Measurements from ENCODE around the gene CHST12.

Gene CHST12

DNA sequence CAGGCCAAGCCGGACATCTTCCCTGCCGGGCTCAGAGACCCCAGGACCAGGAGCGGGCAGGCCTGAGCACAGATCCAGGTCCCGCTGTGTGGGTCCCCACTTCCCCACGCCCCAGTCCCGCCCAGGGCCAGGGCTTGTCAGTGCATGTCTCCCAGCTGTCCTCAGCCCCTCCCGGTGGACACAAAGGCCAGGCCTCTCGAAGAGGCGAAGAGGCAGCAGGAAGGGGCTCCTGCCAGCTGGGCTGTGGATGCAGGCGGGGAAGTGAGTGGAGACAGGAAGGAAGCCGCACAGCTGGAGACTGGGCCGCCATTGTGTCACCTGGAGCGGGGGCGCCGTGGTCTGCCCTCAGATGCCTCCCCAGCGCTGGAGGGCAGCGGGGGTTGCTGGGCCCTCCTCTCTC lies 68.0 kb downstream of the CHST12 start:
- Histone ChIP-seq H3K9me3 (ENCODE audit: low read length) (no peaks in the 10 kb centered on the region), H3K4me1 (ENCODE audit: insufficient read depth, low read length) (peaks cover 20% of the 10 kb centered on the region), H3K27me3 (ENCODE audit: insufficient read depth, low read length) (no peaks in the 10 kb centered on the region), H3K36me3 (ENCODE audit: insufficient read depth, low read length) (no peaks in the 10 kb centered on the region), H2AFZ (ENCODE audit: low read depth, low read length) (no peak overlapping the region), H3K4me3 (ENCODE audit: low read length) (no peak overlapping the region)

GRCh38 chr7:2472739-2473138 lies 69.3 kb downstream of the CHST12 start:
- H3K27me3 ChIP-seq (ENCODE audit: insufficient read depth, low read length) = no peaks in the 10 kb centered on the region
- no peaks in the 10 kb centered on the region for H3K9me3 ChIP-seq (ENCODE audit: low read length)
- H3K36me3 ChIP-seq (ENCODE audit: insufficient read depth, low read length) = no peaks in the 10 kb centered on the region
- peaks cover 33% of the 10 kb centered on the region for H3K4me1 ChIP-seq (ENCODE audit: insufficient read depth, low read length)
- H2AFZ ChIP-seq (ENCODE audit: low read depth, low read length) = no peak overlapping the region
- H3K4me3 ChIP-seq (ENCODE audit: low read length) = no peak overlapping the region

DNA sequence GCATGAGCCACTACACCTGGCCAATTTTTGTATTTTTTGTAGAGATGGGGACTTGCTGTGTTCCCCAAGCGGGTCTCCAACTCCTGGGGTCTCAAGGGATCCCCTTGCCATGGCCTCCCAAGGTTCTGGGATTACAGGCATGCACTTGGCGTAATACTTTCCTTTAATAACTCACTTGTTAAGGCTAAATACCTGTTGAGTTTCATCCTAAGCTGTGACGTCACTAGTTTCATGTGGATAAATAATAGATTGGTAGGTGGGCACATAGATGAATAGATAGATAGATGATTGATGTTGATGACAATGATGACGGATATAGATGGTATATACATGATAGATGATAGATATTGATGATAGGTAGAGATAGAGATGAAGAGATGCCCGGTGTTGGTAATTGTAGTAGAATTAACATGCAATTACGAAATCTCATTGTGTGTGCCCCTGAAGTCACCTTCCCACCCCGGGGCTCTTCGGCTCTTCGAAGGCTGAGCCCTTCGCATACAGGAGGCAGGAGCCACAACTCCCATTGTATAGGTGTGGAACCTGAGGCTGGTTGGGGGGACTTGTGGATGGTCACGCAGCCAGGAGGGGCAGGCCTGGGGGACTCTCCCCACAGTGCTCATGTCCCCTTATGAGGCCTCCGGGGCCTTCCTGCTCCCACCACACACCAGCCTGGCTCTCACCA lies 70.2 kb downstream of the CHST12 start:
- Histone ChIP-seq H3K9me3 (ENCODE audit: low read length) (no peaks in the 10 kb centered on the region), H3K36me3 (ENCODE audit: insufficient read depth, low read length) (no peaks in the 10 kb centered on the region), H3K4me3 (ENCODE audit: low read length) (no peak overlapping the region), H3K4me1 (ENCODE audit: insufficient read depth, low read length) (peaks cover 42% of the 10 kb centered on the region), H3K27me3 (ENCODE audit: insufficient read depth, low read length) (no peaks in the 10 kb centered on the region), H2AFZ (ENCODE audit: low read depth, low read length) (no peak overlapping the region)

GRCh38 chr7:2474224-2474623 lies 70.8 kb downstream of the CHST12 start:
- Histone ChIP-seq H3K9me3 (ENCODE audit: low read length) (no peaks in the 10 kb centered on the region), H3K4me1 (ENCODE audit: insufficient read depth, low read length) (peaks cover 46% of the 10 kb centered on the region), H2AFZ (ENCODE audit: low read depth, low read length) (no peak overlapping the region), H3K27me3 (ENCODE audit: insufficient read depth, low read length) (no peaks in the 10 kb centered on the region), H3K36me3 (ENCODE audit: insufficient read depth, low read length) (no peaks in the 10 kb centered on the region), H3K4me3 (ENCODE audit: low read length) (no peak overlapping the region)

- H3K27me3 ChIP-seq (ENCODE audit: insufficient read depth, low read length) = no peaks in the 10 kb centered on the region
- H3K36me3 ChIP-seq (ENCODE audit: insufficient read depth, low read length) = no peaks in the 10 kb centered on the region
- H3K4me1 ChIP-seq (ENCODE audit: insufficient read depth, low read length) = peaks cover 50% of the 10 kb centered on the region
- H3K9me3 ChIP-seq (ENCODE audit: low read length) = no peaks in the 10 kb centered on the region
- no peak overlapping the region for H2AFZ ChIP-seq (ENCODE audit: low read depth, low read length)
- no peak overlapping the region for H3K4me3 ChIP-seq (ENCODE audit: low read length)
These were observed 71.6 kb downstream of the CHST12 start for GRCh38 chr7:2474813-2475677.

DNA sequence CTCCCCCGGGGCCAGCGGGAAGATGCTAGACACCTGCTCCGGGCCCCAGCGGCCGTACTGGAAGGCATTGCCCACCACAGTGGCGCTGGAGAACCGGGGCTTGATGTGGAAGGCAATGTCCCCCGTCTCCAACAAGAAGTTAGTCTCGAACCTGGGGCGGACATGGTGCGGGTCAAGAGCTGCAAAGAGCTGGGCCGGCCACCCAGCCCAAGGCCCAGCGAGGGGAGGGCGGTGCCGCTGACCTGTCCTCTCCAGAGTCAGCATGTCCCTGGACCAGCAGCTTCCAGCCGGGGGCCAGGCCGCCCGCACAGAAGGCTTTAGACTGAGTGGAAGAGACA lies 72.2 kb downstream of the CHST12 start:
- Histone ChIP-seq H2AFZ (ENCODE audit: low read depth, low read length) (no peak overlapping the region), H3K9me3 (ENCODE audit: low read length) (no peaks in the 10 kb centered on the region), H3K27me3 (ENCODE audit: insufficient read depth, low read length) (no peaks in the 10 kb centered on the region), H3K4me1 (ENCODE audit: insufficient read depth, low read length) (peaks cover 47% of the 10 kb centered on the region), H3K4me3 (ENCODE audit: low read length) (no peak overlapping the region), H3K36me3 (ENCODE audit: insufficient read depth, low read length) (no peaks in the 10 kb centered on the region)

DNA sequence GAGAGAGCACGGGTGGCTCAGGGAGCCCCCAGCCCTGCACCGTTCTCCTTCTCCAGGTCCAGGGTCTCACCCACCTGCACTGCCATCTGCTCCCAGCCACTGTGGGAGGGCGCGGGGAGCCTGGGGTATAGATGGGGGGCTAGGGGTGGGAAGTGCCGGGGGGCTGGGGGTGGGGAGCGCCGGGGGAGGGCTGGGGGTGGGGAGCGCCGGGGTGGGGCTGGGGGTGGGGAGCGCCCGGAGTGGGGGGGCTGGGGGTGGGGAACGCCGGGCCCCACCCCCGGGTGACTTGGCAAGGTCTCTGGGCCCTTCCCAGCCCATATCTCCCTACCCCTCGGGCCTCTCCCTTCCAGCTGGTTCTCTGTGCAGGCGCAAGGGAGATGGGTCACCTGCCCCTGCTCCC lies 72.9 kb downstream of the CHST12 start, which contains the start of gene GRIFIN:
Gene GRIFIN, minus strand, starts transcription at position 101 of the 400 bp plus-strand sequence. Its CDS starts 15 bp downstream, at position 86.
- Histone ChIP-seq H3K27me3 (ENCODE audit: insufficient read depth, low read length) (no peaks in the 10 kb centered on the region), H3K36me3 (ENCODE audit: insufficient read depth, low read length) (no peaks in the 10 kb centered on the region), H2AFZ (ENCODE audit: low read depth, low read length) (no peak within 1 kb of the TSS), H3K4me1 (ENCODE audit: insufficient read depth, low read length) (peaks cover 42% of the 10 kb centered on the region), H3K4me3 (ENCODE audit: low read length) (no peak within 1 kb of the TSS), H3K9me3 (ENCODE audit: low read length) (no peaks in the 10 kb centered on the region)

- Histone ChIP-seq H3K4me3 (ENCODE audit: low read length) (no peak overlapping the region), H3K9me3 (ENCODE audit: low read length) (no peaks in the 10 kb centered on the region)
These were observed 73.5 kb downstream of the CHST12 start for GRCh38 chr7:2476776-2477446.

GRCh38 chr7:2477447-2478398 lies 74.3 kb downstream of the CHST12 start:
- Histone ChIP-seq H3K36me3 (ENCODE audit: insufficient read depth, low read length) (no peaks in the 10 kb centered on the region), H3K4me3 (ENCODE audit: low read length) (no peak overlapping the region), H3K27me3 (ENCODE audit: insufficient read depth, low read length) (no peaks in the 10 kb centered on the region), H3K9me3 (ENCODE audit: low read length) (no peaks in the 10 kb centered on the region), H3K4me1 (ENCODE audit: insufficient read depth, low read length) (peaks cover 37% of the 10 kb centered on the region), H2AFZ (ENCODE audit: low read depth, low read length) (no peak overlapping the region)

More at GRCh38 chr7:2476776-2477446, 73.5 kb downstream of the CHST12 start:
- peaks cover 37% of the 10 kb centered on the region for H3K4me1 ChIP-seq (ENCODE audit: insufficient read depth, low read length)
- no peaks in the 10 kb centered on the region for H3K27me3 ChIP-seq (ENCODE audit: insufficient read depth, low read length)
- no peak overlapping the region for H2AFZ ChIP-seq (ENCODE audit: low read depth, low read length)
- no peaks in the 10 kb centered on the region for H3K36me3 ChIP-seq (ENCODE audit: insufficient read depth, low read length)

DNA sequence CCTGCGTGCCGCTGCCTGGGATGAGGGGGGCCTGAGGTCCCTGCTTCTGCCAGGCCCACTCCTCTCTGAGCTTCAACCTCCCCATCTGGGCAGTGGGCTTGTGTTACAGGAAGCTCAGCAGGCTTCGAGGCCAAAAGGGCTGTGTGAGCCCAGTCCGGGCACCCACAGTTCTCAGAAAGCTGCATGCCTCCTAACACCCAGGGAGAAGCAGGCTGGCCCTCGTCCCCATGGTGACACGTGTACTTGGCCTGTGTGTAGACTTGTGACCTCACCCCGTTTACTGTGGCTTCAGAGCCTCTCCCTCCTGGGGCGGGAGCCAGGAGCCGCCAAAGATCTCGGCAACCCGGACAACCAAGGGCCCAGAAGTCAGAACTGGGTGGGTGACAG lies 75.0 kb downstream of the CHST12 start:
- Histone ChIP-seq H3K9me3 (ENCODE audit: low read length) (no peaks in the 10 kb centered on the region), H3K4me3 (ENCODE audit: low read length) (no peak overlapping the region), H2AFZ (ENCODE audit: low read depth, low read length) (no peak overlapping the region), H3K4me1 (ENCODE audit: insufficient read depth, low read length) (peaks cover 34% of the 10 kb centered on the region), H3K36me3 (ENCODE audit: insufficient read depth, low read length) (no peaks in the 10 kb centered on the region), H3K27me3 (ENCODE audit: insufficient read depth, low read length) (no peaks in the 10 kb centered on the region)

GRCh38 chr7:2478800-2479199 lies 75.4 kb downstream of the CHST12 start:
- Histone ChIP-seq H2AFZ (ENCODE audit: low read depth, low read length) (no peak overlapping the region), H3K4me1 (ENCODE audit: insufficient read depth, low read length) (peaks cover 34% of the 10 kb centered on the region), H3K4me3 (ENCODE audit: low read length) (no peak overlapping the region), H3K9me3 (ENCODE audit: low read length) (no peaks in the 10 kb centered on the region), H3K27me3 (ENCODE audit: insufficient read depth, low read length) (no peaks in the 10 kb centered on the region), H3K36me3 (ENCODE audit: insufficient read depth, low read length) (no peaks in the 10 kb centered on the region)

DNA sequence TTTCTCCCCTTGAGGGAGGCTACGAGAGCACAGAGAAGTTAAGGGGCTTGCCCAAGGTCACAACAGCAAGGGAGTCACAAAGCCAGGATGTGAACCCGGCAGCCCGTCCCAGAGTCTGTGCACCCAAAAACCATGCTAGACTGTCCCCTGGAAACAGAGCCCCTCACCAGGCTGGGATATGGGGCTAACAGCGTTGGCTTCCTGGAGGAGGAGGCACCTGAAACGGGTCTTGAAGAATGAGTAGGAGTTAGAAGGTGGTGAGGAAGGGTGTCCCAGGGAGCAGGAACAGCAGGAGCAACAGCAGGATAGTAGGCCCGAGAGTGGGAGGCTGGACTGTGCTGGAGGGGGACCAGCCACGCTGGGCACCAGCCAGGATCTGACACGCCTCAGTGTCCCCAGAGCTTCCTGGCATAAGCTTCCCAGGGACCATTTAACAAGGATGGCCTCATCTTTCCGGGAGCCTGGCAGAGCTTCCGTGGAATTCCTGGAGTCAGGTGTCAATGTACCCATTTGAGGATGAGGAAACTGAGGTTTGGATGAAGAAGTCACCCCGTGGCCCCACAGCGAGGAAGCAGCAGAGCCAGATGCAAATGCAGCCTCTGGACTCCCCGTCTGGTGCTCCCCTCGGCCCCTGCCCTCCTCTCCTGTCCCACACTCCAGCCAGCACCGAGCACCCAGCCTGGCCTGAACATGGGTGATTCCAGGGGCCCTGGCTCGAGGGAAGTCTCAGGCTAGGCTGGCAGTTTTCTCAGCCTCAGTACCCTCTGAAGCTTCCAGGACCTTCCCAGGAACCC lies 76.1 kb downstream of the CHST12 start:
- no peak overlapping the region for H2AFZ ChIP-seq (ENCODE audit: low read depth, low read length)
- no peaks in the 10 kb centered on the region for H3K27me3 ChIP-seq (ENCODE audit: insufficient read depth, low read length)
- H3K4me1 ChIP-seq (ENCODE audit: insufficient read depth, low read length) = peaks cover 34% of the 10 kb centered on the region
- no peaks in the 10 kb centered on the region for H3K36me3 ChIP-seq (ENCODE audit: insufficient read depth, low read length)
- no peak overlapping the region for H3K4me3 ChIP-seq (ENCODE audit: low read length)
- no peaks in the 10 kb centered on the region for H3K9me3 ChIP-seq (ENCODE audit: low read length)
